ENCODE data around the gene OPN5. TPM values are rescaled to one million over a fixed set of nuclear protein-coding genes. Genes with fewer than 3 reads are reported as not detected.

OPN5 gene
- total and polyA plus RNA-seq, 2 experiments from 2014 or later: not detected

GRCh38 chr6:47839645-47840044 is 57.8 kb downstream of the OPN5 start:
- no peak for TF ChIP-seq EZH2phosphoT487 (IDR thresholded peaks at IDR 0.05; ENCODE audit: unreplicated experiment)
- TF ChIP-seq EZH2 (IDR thresholded peaks at IDR 0.05; ENCODE audit: low read depth, unreplicated experiment): no peak
- TF ChIP-seq POLR2AphosphoS5 (IDR thresholded peaks at IDR 0.05; ENCODE audit: low read depth): no peak
- no peak for TF ChIP-seq CREB1 (CRISPR knock-in tag; IDR thresholded peaks at IDR 0.05; ENCODE audit: low read depth)
- no peak for TF ChIP-seq CTCF (conservative IDR thresholded peaks at IDR 0.05; ENCODE audit: low read depth in 2 of 2)
- TF ChIP-seq ZNF114 (CRISPR knock-in tag; IDR thresholded peaks at IDR 0.05): no peak
- TF ChIP-seq, protein P1, sequence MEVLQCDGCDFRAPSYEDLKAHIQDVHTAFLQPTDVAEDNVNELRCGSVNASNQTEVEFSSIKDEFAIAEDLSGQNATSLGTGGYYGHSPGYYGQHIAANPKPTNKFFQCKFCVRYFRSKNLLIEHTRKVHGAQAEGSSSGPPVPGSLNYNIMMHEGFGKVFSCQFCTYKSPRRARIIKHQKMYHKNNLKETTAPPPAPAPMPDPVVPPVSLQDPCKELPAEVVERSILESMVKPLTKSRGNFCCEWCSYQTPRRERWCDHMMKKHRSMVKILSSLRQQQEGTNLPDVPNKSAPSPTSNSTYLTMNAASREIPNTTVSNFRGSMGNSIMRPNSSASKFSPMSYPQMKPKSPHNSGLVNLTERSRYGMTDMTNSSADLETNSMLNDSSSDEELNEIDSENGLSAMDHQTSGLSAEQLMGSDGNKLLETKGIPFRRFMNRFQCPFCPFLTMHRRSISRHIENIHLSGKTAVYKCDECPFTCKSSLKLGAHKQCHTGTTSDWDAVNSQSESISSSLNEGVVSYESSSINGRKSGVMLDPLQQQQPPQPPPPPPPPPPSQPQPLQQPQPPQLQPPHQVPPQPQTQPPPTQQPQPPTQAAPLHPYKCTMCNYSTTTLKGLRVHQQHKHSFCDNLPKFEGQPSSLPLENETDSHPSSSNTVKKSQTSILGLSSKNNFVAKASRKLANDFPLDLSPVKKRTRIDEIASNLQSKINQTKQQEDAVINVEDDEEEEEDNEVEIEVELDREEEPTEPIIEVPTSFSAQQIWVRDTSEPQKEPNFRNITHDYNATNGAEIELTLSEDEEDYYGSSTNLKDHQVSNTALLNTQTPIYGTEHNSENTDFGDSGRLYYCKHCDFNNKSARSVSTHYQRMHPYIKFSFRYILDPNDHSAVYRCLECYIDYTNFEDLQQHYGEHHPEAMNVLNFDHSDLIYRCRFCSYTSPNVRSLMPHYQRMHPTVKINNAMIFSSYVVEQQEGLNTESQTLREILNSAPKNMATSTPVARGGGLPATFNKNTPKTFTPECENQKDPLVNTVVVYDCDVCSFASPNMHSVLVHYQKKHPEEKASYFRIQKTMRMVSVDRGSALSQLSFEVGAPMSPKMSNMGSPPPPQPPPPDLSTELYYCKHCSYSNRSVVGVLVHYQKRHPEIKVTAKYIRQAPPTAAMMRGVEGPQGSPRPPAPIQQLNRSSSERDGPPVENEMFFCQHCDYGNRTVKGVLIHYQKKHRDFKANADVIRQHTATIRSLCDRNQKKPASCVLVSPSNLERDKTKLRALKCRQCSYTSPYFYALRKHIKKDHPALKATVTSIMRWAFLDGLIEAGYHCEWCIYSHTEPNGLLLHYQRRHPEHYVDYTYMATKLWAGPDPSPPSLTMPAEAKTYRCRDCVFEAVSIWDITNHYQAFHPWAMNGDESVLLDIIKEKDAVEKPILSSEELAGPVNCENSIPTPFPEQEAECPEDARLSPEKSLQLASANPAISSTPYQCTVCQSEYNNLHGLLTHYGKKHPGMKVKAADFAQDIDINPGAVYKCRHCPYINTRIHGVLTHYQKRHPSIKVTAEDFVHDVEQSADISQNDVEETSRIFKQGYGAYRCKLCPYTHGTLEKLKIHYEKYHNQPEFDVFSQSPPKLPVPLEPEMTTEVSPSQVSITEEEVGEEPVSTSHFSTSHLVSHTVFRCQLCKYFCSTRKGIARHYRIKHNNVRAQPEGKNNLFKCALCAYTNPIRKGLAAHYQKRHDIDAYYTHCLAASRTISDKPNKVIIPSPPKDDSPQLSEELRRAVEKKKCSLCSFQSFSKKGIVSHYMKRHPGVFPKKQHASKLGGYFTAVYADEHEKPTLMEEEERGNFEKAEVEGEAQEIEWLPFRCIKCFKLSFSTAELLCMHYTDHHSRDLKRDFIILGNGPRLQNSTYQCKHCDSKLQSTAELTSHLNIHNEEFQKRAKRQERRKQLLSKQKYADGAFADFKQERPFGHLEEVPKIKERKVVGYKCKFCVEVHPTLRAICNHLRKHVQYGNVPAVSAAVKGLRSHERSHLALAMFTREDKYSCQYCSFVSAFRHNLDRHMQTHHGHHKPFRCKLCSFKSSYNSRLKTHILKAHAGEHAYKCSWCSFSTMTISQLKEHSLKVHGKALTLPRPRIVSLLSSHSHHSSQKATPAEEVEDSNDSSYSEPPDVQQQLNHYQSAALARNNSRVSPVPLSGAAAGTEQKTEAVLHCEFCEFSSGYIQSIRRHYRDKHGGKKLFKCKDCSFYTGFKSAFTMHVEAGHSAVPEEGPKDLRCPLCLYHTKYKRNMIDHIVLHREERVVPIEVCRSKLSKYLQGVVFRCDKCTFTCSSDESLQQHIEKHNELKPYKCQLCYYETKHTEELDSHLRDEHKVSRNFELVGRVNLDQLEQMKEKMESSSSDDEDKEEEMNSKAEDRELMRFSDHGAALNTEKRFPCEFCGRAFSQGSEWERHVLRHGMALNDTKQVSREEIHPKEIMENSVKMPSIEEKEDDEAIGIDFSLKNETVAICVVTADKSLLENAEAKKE (CRISPR knock-in tag; IDR thresholded peaks at IDR 0.05): no peak
- no peak for TF ChIP-seq NANOG (IDR thresholded peaks at IDR 0.05; ENCODE audit: borderline replicate concordance)
- no peak for TF ChIP-seq STAT1 (IDR thresholded peaks at IDR 0.05; ENCODE audit: unreplicated experiment)
- no peak for TF ChIP-seq JUNB (IDR thresholded peaks at IDR 0.05; ENCODE audit: unreplicated experiment)
- TF ChIP-seq REST (IDR thresholded peaks at IDR 0.05; ENCODE audit: unreplicated experiment): no peak
- TF ChIP-seq ZNF331 (CRISPR knock-in tag; IDR thresholded peaks at IDR 0.05; ENCODE audit: low read depth): no peak
- TF ChIP-seq, protein P2, sequence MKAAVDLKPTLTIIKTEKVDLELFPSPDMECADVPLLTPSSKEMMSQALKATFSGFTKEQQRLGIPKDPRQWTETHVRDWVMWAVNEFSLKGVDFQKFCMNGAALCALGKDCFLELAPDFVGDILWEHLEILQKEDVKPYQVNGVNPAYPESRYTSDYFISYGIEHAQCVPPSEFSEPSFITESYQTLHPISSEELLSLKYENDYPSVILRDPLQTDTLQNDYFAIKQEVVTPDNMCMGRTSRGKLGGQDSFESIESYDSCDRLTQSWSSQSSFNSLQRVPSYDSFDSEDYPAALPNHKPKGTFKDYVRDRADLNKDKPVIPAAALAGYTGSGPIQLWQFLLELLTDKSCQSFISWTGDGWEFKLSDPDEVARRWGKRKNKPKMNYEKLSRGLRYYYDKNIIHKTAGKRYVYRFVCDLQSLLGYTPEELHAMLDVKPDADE (IDR thresholded peaks at IDR 0.05): no peak
- Mint-ChIP-seq H3K9me3 (no peaks in the 10 kb centered on the region), H3K36me3 (ENCODE audit: low read depth) (no peaks in the 10 kb centered on the region), H3K27me3 (ENCODE audit: insufficient read depth, low read depth, poor library complexity) (no peaks in the 10 kb centered on the region), H3K27ac (no peak overlapping the region), H3K4me1 (no peaks in the 10 kb centered on the region), H3K4me3 (no peak overlapping the region)
- Histone ChIP-seq H3K36me3 (ENCODE audit: insufficient read depth) (no peaks in the 10 kb centered on the region), H3F3A (replicated peaks; ENCODE audit: low read depth) (no peaks in the 10 kb centered on the region), H3K9me2 (ENCODE audit: insufficient read depth) (peaks cover 19% of the 10 kb centered on the region; the same call in 1 of the 2 replicates), H3K27ac (ENCODE audit: low read depth) (no peak overlapping the region), H3K4me2 (no peak overlapping the region), H3K4me3 (no peak overlapping the region), H2AFZ (no peak overlapping the region), H3K4me1 (ENCODE audit: insufficient read depth) (no peaks in the 10 kb centered on the region), H3K79me2 (replicated peaks; ENCODE audit: insufficient read depth) (no peaks in the 10 kb centered on the region), H4K20me1 (replicated peaks; ENCODE audit: insufficient read depth) (no peaks in the 10 kb centered on the region), H3K27me3 (ENCODE audit: insufficient read depth) (no peaks in the 10 kb centered on the region)
- ATAC-seq (no peak), DNase-seq (ENCODE audit: low spot score) (no peak)

Measured in GM23338 (cell line).